Activated T-cell treated with anti-CD3 and anti-CD28 coated beads, Interleukin-2, amount 50 U/mL, for 24 hours (primary cell): ENCODE results near the gene AKAIN1.

ENCODE experiments used
- DNase-seq: peaks from one replicate; pipeline ENCODE4 v3.0.0-alpha.2; 2020
- H3K27ac Mint-ChIP-seq: 2 replicates; pipeline ENCODE4 v1.8.0; 2020; ENCODE audit warnings: mild to moderate bottlenecking, mixed read lengths
- H3K27me3 Mint-ChIP-seq: 2 replicates; pipeline ENCODE4 v1.8.0; 2020; ENCODE audit warnings: mixed read lengths
- H3K36me3 Mint-ChIP-seq: 2 replicates; pipeline ENCODE4 v1.8.0; 2020; ENCODE audit warnings: low read depth, mixed read lengths
- H3K4me1 Mint-ChIP-seq: 2 replicates; pipeline ENCODE4 v1.8.0; 2020; ENCODE audit warnings: low read depth, mixed read lengths
- H3K4me3 Mint-ChIP-seq: 2 replicates; pipeline ENCODE4 v1.8.0; 2020; ENCODE audit warnings: mild to moderate bottlenecking, moderate library complexity, mixed read lengths
- H3K9me3 Mint-ChIP-seq: 2 replicates; pipeline ENCODE4 v1.8.0; 2020; ENCODE audit warnings: mixed read lengths

Gene AKAIN1

DNA sequence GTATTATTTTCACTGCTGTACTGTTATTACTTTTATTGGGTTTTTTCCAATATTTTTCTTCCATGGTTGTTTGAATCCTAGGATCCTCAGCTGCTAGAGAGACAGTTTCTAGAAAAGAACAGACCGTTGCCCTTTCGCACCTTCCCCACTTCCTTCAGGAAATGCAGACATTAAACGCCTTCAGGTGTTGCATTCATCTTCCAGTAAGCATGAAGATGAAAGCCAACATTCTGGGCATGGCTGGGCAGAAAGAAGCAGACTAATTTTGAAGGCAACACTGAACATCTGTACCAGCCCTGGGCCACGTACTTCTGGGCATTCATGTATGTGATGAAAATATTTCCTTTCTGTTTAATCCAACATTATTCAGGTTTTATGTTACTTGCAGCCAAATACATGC is 51.0 kb downstream of the AKAIN1 start:
- Mint-ChIP-seq H3K4me1 (peaks cover 24% of the 10 kb centered on the region), H3K4me3 (no peak overlapping the region)

DNA sequence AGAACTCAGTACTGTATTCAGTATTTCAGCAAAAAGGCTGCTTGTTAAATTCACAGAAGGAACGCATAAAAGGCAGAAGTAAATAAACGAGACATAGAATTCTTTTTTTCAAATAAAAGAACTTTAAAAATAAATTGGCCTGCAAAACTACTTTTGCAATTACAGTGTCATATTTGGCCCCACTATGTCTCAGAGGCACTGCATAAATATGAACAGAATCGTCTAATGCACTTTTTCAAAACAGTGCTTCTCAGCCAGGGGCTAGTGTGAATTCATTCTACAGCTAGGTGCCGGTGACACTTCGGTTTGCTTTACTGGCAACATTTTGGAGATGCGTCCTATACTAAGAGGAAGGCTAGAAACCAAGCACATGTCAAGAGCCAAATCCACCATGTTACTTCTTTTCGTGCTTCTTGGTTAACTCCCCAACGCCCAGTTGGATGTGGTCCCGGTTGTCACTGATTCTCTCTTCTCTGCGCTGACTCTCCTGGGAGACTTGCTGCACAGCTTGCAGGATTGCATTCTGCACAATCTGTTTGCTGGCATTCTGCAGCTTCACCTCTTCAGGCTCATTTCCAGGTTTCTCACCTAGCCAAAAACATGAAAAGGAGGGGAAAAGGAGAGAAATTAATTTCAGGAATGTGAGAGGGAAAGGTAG is 51.8 kb downstream of the AKAIN1 start:
- no peak for DNase-seq
- Mint-ChIP-seq H3K27me3 (peaks cover 4% of the 10 kb centered on the region), H3K27ac (no peak overlapping the region), H3K4me1 (peaks cover 23% of the 10 kb centered on the region), H3K9me3 (no peaks in the 10 kb centered on the region), H3K4me3 (no peak overlapping the region), H3K36me3 (no peaks in the 10 kb centered on the region)

More for the DNA sequence above, 51.0 kb downstream of the AKAIN1 start:
- H3K27me3 Mint-ChIP-seq: peaks cover 4% of the 10 kb centered on the region
- no peak for DNase-seq
- no peak overlapping the region for H3K27ac Mint-ChIP-seq
- H3K36me3 Mint-ChIP-seq: no peaks in the 10 kb centered on the region
- H3K9me3 Mint-ChIP-seq: no peaks in the 10 kb centered on the region

DNA sequence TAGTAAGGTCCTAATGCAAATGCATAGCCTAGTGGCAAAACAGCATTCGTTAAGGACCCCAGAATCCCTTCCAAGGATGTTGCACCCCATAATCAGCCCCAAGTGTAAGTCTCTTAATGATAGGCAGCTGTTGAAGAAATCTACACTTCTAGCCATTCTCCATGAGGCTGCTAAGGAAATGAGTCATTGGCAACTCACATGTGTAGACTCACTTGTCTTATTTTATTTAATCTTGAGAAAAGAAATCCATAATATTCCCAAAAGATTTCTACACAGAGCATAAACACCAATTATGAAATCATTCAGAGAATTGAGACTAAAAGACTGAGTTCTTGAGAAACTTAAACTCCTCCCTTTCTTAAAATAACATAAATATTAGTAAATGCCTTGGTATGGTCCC is 52.4 kb downstream of the AKAIN1 start:
- H3K4me3 Mint-ChIP-seq: no peak overlapping the region
- DNase-seq: no peak
- H3K36me3 Mint-ChIP-seq: no peaks in the 10 kb centered on the region
- peaks cover 4% of the 10 kb centered on the region for H3K27me3 Mint-ChIP-seq
- H3K4me1 Mint-ChIP-seq: peaks cover 23% of the 10 kb centered on the region
- no peaks in the 10 kb centered on the region for H3K9me3 Mint-ChIP-seq
- H3K27ac Mint-ChIP-seq: no peak overlapping the region

DNA sequence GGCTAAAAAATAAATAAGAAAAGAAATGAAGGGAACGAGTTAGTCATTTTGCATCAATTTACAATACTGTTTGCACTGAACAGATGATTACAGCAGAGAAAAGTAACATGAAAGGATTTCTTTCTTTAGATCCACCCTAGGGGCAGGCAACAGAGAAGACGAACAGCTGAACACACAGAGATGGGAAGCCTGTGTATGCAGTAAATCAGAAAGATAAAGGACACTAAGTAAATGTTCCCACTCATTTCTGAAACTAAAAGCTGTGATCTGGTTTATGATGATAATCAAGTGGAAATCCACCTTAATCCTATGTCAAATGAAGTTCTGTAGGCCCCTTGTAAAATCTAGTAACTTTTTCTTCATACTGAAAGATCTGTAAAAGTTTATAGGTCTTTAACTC is 54.2 kb downstream of the AKAIN1 start:
- H3K27ac Mint-ChIP-seq: no peak overlapping the region
- DNase-seq: no peak
- no peaks in the 10 kb centered on the region for H3K36me3 Mint-ChIP-seq
- peaks cover 23% of the 10 kb centered on the region for H3K4me1 Mint-ChIP-seq
- no peak overlapping the region for H3K4me3 Mint-ChIP-seq
- H3K27me3 Mint-ChIP-seq: peaks cover 4% of the 10 kb centered on the region
- H3K9me3 Mint-ChIP-seq: no peaks in the 10 kb centered on the region

DNA sequence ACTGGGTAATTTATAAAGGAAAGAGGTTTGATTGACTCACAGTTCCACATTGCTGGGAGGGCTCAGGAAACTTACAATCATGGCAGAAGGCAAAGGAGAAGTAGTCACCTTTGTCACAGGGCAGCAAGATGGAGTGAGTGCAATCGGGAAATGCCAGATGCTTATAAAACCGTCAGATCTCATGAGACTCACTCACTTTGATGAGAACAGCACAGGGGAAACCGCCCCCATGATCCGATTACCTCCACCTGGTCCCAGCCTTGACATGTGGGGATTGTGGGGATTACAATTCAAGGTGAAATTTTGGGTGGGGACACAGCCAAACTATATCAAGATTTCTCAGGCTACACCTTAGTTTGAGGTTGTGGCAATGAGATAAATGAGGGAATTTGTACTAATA is 54.9 kb downstream of the AKAIN1 start:
- Mint-ChIP-seq H3K36me3 (no peaks in the 10 kb centered on the region), H3K9me3 (no peaks in the 10 kb centered on the region), H3K27ac (no peak overlapping the region), H3K4me3 (no peak overlapping the region), H3K27me3 (peaks cover 4% of the 10 kb centered on the region), H3K4me1 (peaks cover 23% of the 10 kb centered on the region)
- DNase-seq: no peak

DNA sequence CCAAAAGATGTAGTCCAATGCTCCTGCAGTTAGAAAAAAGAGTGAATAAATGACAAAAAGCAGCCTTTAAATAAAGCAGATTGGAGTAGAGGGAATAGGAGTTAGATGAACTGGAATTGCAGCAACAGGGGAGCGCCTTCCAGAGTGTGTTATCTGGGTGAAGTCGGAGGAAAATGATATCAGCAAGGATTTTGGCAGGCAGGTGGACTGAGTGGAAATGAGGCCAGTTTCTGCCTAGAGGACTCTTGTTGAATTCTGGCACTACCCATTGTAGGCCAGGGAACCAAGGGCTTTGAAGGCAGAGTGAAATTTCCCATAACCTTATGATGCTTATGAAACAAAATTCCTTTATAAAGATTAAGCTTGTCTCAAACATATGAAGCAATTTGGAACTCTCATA is 59.8 kb downstream of the AKAIN1 start:
- Mint-ChIP-seq H3K9me3 (no peaks in the 10 kb centered on the region), H3K27me3 (peaks cover 4% of the 10 kb centered on the region), H3K4me3 (no peak overlapping the region), H3K4me1 (peaks cover 2% of the 10 kb centered on the region), H3K36me3 (no peaks in the 10 kb centered on the region), H3K27ac (no peak overlapping the region)
- no peak for DNase-seq

DNA sequence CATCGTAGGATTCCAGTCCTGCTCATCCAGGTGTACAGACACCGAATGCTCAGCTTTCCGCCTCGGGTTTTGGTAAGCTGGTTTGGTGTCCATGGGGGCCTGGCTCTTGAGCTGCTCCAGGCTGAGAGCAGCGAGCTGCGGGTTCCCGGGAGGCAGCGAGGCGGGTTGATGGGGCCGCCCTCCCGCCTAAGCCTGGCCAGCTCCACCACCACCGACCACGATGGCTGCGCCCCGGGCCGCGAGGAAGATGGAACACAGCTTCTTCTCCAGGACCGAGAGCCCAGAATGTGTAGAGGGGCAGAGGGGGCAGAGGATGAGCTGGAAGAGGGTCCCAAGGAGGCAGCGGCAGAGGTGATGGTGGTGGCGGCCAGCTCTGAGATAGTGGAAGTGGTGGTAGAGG is 64.1 kb downstream of the AKAIN1 start:
- Mint-ChIP-seq H3K4me3 (no peak overlapping the region), H3K9me3 (no peaks in the 10 kb centered on the region), H3K36me3 (no peaks in the 10 kb centered on the region), H3K27me3 (no peaks in the 10 kb centered on the region), H3K27ac (no peak overlapping the region), H3K4me1 (peaks cover 4% of the 10 kb centered on the region)
- DNase-seq: no peak

DNA sequence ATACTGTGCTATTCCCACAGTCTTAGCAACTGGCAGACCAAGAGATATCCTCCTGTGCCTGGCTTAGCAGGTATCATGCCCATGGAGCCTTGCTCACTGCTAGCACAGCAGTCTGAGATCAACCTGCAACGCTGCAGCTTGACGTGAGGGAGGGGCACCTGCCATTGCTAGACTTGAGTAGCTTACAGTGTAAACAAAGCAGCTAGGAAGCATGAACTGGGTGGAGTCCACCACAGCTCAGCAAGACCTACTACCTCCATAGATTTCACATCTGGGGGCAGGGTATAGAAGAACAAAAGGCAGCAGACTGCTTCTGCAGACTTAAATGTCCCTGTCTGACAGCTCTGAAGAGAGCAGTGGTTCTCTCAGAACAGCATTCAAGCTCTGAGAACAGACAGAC is 74.8 kb downstream of the AKAIN1 start:
- peaks cover 3% of the 10 kb centered on the region for H3K36me3 Mint-ChIP-seq
- H3K4me1 Mint-ChIP-seq: peaks cover 13% of the 10 kb centered on the region
- peaks cover 42% of the 10 kb centered on the region for H3K9me3 Mint-ChIP-seq
- H3K27me3 Mint-ChIP-seq: no peaks in the 10 kb centered on the region
- H3K27ac Mint-ChIP-seq: no peak overlapping the region
- DNase-seq: no peak
- no peak overlapping the region for H3K4me3 Mint-ChIP-seq

DNA sequence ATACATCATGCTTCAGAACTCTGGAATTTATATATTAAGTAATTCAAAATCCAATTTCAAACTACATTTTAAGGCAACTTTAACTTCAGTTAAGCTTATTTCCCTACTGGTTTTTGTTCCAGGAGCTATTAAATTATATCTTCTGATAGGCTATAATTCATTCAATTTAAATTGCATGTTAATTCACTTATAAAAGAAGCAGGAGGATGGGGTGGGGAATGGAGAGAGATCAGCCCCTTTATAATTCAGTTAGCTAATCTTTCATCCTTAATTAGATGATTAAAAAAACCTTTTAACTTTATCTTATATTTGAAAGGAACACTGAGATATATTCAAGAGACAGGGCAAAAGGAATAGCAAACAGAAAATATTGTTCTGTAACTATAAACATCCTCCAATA is 86.8 kb downstream of the AKAIN1 start:
- no peak overlapping the region for H3K27ac Mint-ChIP-seq
- no peak for DNase-seq
- peaks cover 10% of the 10 kb centered on the region for H3K9me3 Mint-ChIP-seq
- H3K27me3 Mint-ChIP-seq: no peaks in the 10 kb centered on the region
- H3K36me3 Mint-ChIP-seq: no peaks in the 10 kb centered on the region
- H3K4me1 Mint-ChIP-seq: peaks cover 6% of the 10 kb centered on the region
- no peak overlapping the region for H3K4me3 Mint-ChIP-seq

DNA sequence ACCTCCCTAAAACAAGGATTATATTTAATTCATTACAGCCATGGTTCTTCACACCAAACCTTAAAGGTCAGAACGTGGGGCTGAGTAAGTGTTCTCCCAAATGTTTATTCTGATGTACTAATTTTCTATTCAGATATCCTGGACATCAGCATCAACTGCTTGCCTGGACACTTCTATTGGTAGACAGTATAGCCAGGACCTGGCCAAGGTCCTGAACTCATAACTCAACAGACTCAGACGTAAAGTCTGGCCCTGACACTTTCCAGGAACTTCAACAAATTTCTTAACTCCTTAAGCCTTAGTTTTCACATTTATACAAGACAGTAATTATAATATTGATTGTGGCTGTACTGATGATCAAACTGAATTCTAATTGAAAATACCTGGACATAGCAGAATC is 89.1 kb downstream of the AKAIN1 start:
- DNase-seq: no peak
- Mint-ChIP-seq H3K4me1 (peaks cover 6% of the 10 kb centered on the region), H3K27me3 (no peaks in the 10 kb centered on the region), H3K4me3 (no peak overlapping the region), H3K27ac (no peak overlapping the region), H3K36me3 (no peaks in the 10 kb centered on the region), H3K9me3 (no peaks in the 10 kb centered on the region)

DNA sequence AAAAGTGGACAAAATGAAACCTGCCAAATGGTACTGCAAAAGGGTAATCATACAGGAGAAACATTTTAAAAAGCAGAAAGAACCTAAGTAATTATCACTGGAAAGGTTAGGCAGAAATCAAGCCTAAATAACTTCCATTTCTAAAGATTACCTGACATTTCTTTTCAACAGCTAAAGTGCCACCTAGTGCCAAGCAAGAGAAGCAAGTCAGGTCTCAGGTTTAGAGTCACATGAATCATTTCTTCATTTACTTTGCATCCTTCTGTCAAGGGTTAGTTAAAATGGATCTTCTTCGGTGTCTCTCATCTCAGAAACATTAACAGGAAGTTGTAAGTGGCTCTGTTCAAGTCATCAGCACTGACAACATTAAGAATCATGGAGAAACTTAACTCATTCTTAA is 90.3 kb downstream of the AKAIN1 start:
- Mint-ChIP-seq H3K36me3 (no peaks in the 10 kb centered on the region), H3K27ac (no peak overlapping the region), H3K4me3 (no peak overlapping the region), H3K9me3 (no peaks in the 10 kb centered on the region), H3K4me1 (peaks cover 6% of the 10 kb centered on the region), H3K27me3 (no peaks in the 10 kb centered on the region)
- no peak for DNase-seq

DNA sequence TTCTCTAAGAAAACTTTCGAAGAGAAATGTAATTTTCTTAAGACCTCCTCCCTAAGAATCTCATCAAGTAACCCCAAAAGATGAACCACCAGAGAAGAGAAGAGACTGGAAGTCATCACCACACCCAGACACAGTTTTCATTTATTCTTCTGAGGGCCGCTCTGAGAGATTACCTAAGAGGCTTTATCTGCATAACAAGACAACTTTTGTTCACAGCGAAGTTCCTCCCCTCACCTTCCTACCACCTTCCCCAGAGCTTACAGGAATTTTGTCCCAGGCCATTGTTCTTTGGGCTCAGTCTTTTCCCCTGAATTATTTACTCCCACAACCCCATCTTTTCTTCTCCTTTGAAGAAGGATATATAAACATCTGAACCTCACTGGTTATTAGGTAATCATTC is 92.8 kb downstream of the AKAIN1 start:
- no peak for DNase-seq
- Mint-ChIP-seq H3K9me3 (no peaks in the 10 kb centered on the region), H3K27ac (no peak overlapping the region), H3K27me3 (no peaks in the 10 kb centered on the region), H3K4me3 (no peak overlapping the region), H3K4me1 (peaks cover 6% of the 10 kb centered on the region), H3K36me3 (no peaks in the 10 kb centered on the region)

DNA sequence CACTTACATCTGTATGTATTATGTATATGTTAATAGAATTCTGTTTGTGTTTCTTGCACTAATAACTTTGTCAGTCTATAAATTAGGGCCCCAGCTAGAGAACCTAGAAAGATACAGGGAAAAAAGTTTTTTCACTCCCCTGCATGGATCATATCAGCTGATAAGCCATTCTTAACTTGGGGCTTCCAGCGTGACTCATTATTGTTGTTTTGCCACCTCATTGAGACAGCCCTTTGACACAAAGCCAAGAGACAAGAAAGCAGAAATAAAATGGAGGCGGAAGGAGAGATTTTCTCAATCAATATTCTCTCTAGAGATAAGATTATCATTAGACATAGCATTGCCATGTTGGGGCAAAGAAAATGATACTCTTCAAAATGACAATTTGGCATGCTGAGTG is 93.4 kb downstream of the AKAIN1 start:
- Mint-ChIP-seq H3K4me3 (no peak overlapping the region), H3K9me3 (no peaks in the 10 kb centered on the region), H3K36me3 (no peaks in the 10 kb centered on the region), H3K27ac (no peak overlapping the region), H3K4me1 (peaks cover 6% of the 10 kb centered on the region), H3K27me3 (no peaks in the 10 kb centered on the region)
- no peak for DNase-seq

DNA sequence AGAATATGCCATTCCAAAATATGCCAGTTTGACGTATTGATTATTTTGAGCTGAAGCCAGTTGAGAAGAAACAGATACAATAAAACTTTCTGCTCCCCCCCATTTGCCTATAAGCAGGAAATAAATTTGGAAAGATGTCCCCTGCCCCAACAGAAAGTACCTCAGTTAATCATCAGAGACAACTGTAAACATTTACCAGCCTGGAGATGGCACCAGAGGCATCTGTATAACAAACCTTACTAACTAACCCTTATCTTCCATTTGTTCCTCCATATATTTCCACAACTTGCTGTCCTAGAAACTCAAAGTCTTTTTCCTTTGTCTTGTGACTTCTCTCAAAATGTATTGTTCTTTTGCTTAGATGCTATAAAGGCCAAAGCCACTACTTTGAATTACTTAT is 93.8 kb downstream of the AKAIN1 start:
- Mint-ChIP-seq H3K4me3 (no peak overlapping the region), H3K9me3 (no peaks in the 10 kb centered on the region), H3K4me1 (peaks cover 6% of the 10 kb centered on the region), H3K36me3 (no peaks in the 10 kb centered on the region), H3K27me3 (no peaks in the 10 kb centered on the region), H3K27ac (no peak overlapping the region)
- no peak for DNase-seq

DNA sequence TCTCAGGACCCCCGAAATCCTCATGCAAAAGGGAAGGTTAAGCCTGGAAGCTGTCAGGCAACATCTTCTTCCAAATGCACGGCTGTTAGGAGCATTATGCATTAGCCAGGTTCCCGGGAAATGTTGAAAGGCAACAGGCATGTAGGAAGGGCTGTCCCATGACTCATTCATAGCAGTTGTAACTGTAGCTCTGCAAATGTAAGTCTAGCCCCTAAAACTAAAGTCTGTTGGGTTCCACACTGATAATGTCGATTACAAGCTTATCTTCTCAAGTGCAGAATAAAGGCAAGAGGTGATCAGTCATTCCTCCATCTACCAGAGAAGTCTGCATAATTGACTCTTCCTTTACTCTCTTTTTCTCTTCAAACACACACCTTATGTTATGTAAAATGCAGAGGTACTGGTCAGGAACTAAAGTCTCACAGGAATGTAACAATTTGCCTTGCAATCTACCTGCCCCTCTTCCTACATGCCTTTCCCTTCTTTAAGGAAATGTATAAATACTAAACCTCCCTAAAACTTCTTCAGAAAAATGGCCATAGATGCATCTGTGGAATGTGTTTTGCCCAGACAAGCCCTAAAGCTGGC is 99.8 kb downstream of the AKAIN1 start:
- H3K4me3 Mint-ChIP-seq: no peak overlapping the region
- peaks cover 3% of the 10 kb centered on the region for H3K4me1 Mint-ChIP-seq
- H3K27me3 Mint-ChIP-seq: no peaks in the 10 kb centered on the region
- no peak for DNase-seq
- H3K27ac Mint-ChIP-seq: no peak overlapping the region
- no peaks in the 10 kb centered on the region for H3K36me3 Mint-ChIP-seq
- H3K9me3 Mint-ChIP-seq: peaks cover 4% of the 10 kb centered on the region

DNA sequence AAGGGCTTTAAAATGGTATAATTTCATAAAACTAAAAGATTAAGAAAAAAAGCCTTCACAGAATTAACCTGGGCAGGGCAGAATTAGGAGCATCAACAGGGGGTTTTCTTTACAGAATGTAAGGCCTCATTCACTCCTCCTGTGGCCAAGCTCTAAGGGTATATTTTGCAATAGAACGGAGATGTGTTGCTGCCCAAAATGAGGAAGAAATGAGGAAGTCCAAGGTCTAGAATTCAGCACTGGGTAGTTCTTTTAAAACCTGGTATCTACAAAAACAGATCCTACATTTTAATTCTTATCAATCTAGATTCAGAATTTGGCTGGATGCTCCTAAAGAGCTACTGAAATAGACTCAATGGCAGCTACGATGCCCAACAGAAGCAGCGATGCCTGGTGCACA is 101.8 kb downstream of the AKAIN1 start:
- DNase-seq: no peak
- Mint-ChIP-seq H3K27ac (no peak overlapping the region), H3K27me3 (no peaks in the 10 kb centered on the region), H3K4me1 (peaks cover 3% of the 10 kb centered on the region), H3K36me3 (no peaks in the 10 kb centered on the region), H3K4me3 (no peak overlapping the region), H3K9me3 (peaks cover 11% of the 10 kb centered on the region)
